Right forelimb (tissue), 1 donor: ENCODE results near the gene KCTD2.
"Not testable (repeated sequence)": the region's sequence is repeated elsewhere in the genome, so short reads cannot be mapped to it uniquely, and the experiment has no call there.

ENCODE experiments used
- DNase-seq: peaks from one replicate; pipeline ENCODE4 v3.0.0-alpha.2; 2018

Gene KCTD2

GRCh38 chr17:75020331-75021110 is 26.5 kb upstream of the KCTD2 start:
- no peak for DNase-seq

GRCh38 chr17:75024686-75025397 is 22.2 kb upstream of the KCTD2 start:
- no peak for DNase-seq

- not testable (repeated sequence) for DNase-seq
These were observed 21.7 kb upstream of the KCTD2 start for GRCh38 chr17:75025398-75025734.

GRCh38 chr17:75026650-75027049 is 20.4 kb upstream of the KCTD2 start:
- not testable (repeated sequence) for DNase-seq

GRCh38 chr17:75030161-75030560 is 16.9 kb upstream of the KCTD2 start:
- DNase-seq = no peak

- DNase-seq = peak; percentile 77
These were observed 14.9 kb upstream of the KCTD2 start for GRCh38 chr17:75031972-75032719.

GRCh38 chr17:75032720-75033280 is 14.2 kb upstream of the KCTD2 start:
- no peak for DNase-seq

GRCh38 chr17:75033346-75034235 is 13.4 kb upstream of the KCTD2 start:
- DNase-seq = peak; percentile 99

- peak; percentile 94 for DNase-seq
These were observed 12.7 kb upstream of the KCTD2 start for GRCh38 chr17:75034236-75034908.

GRCh38 chr17:75036643-75037268 is 10.3 kb upstream of the KCTD2 start:
- peak; percentile 81 for DNase-seq

- DNase-seq = no peak
These were observed 7.8 kb upstream of the KCTD2 start for GRCh38 chr17:75039238-75039637.

- no peak for DNase-seq
These were observed 5.3 kb upstream of the KCTD2 start for GRCh38 chr17:75041656-75042280.

GRCh38 chr17:75043789-75044188 is 3.2 kb upstream of the KCTD2 start:
- not testable (repeated sequence) for DNase-seq

GRCh38 chr17:75044716-75045115 is 2.3 kb upstream of the KCTD2 start:
- no peak for DNase-seq

GRCh38 chr17:75045946-75046406 is 1.0 kb upstream of the KCTD2 start:
- not testable (repeated sequence) for DNase-seq

- DNase-seq = peak; percentile 65
These were observed 523 bp downstream of the KCTD2 start for GRCh38 chr17:75047398-75048098.

- DNase-seq = no peak
These were observed 1.3 kb downstream of the KCTD2 start for GRCh38 chr17:75048249-75048878.

- DNase-seq = no peak
These were observed 2.0 kb downstream of the KCTD2 start for GRCh38 chr17:75049057-75049456.

GRCh38 chr17:75049706-75050105 is 2.7 kb downstream of the KCTD2 start:
- DNase-seq = no peak
